ENCODE results near the gene GPR31. TPM values are rescaled to one million over a fixed set of nuclear protein-coding genes. Genes with fewer than 3 reads are reported as not detected.

The GPR31 gene
- polyA plus RNA-seq, 1 of the 3 experiments (the other 2 are of a cell fraction) = not detected

DNA sequence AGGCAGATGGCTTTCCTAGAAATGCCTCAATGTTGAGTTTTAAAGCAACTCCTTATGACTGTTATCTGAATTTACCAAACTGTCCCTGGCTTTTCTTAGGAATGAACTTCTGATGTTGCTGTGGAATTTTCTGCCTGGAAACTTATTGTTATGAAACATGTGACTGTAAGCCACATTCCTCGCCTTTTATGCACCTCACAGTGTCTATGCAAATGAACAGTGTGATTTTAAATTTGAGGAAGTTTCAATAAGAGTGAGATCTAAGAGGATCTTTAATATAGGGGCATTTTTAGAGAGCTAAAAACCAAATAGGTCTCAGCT, 37.2 kb downstream of the GPR31 start:
- POLR2A ChIA-PET = no interaction called here
- no peak overlapping the region for H3K27ac ChIP-seq (ENCODE audit: low read depth in 2 of 2, low read length in 1 of 2)

More for the DNA sequence above, 37.2 kb downstream of the GPR31 start:
- WGBS (ENCODE audit: low lambda C conversion rate) = 26% methylated on average over 1 of the region's 1 CpG
- Histone ChIP-seq H2AFZ (ENCODE audit: low read depth) (no peak overlapping the region), H3K4me2 (no peak overlapping the region), H3K36me3 (replicated peaks in 1 of 2; ENCODE audit: control insufficient read depth in 1 of 2, insufficient read depth in 2 of 2, low read length in 1 of 2) (no peaks in the 10 kb centered on the region), H3K4me1 (ENCODE audit: control insufficient read depth in 1 of 2, insufficient read depth in 2 of 2, low read depth in 1 of 2, low read length in 1 of 2) (no peaks in the 10 kb centered on the region; a peak in 1 of 4 replicates), H3K9me2 (no peaks in the 10 kb centered on the region), H3K9ac (no peak overlapping the region), H3K79me2 (ENCODE audit: insufficient read depth) (no peaks in the 10 kb centered on the region), H3K4me3 (ENCODE audit: low read depth in 2 of 2, low read length in 1 of 2) (no peak overlapping the region), H3F3A (replicated peaks; ENCODE audit: insufficient read depth) (no peaks in the 10 kb centered on the region), H4K20me1 (ENCODE audit: insufficient read depth) (no peaks in the 10 kb centered on the region), H3K27me3 (ENCODE audit: insufficient read depth) (no peaks in the 10 kb centered on the region), H3K9me3 (no peaks in the 10 kb centered on the region)
- no peak for DNase-seq
- CTCF ChIA-PET = no interaction called here
- no peak for TF ChIP-seq MEF2A (IDR thresholded peaks at IDR 0.05; ENCODE audit: borderline replicate concordance, low read depth)
- no peak for TF ChIP-seq MXI1 (IDR thresholded peaks at IDR 0.05; ENCODE audit: low read depth, low read length)
- no peak for TF ChIP-seq TAF1 (IDR thresholded peaks at IDR 0.05; ENCODE audit: borderline replicate concordance, low read depth, low read length)
- no peak for TF ChIP-seq CHD2 (IDR thresholded peaks at IDR 0.05; ENCODE audit: low read length, partially characterized antibody)
- TF ChIP-seq NFIC (IDR thresholded peaks at IDR 0.05; ENCODE audit: borderline replicate concordance) = no peak
- TF ChIP-seq RXRA (IDR thresholded peaks at IDR 0.05; ENCODE audit: borderline replicate concordance, low read depth) = no peak
- TF ChIP-seq RFX5 (IDR thresholded peaks at IDR 0.05; ENCODE audit: low read length) = no peak
- TF ChIP-seq SIN3A (IDR thresholded peaks at IDR 0.05; ENCODE audit: borderline replicate concordance, low read depth, low read length) = no peak
- no peak for TF ChIP-seq YY1 (IDR thresholded peaks at IDR 0.05; ENCODE audit: low read depth)
- no peak for TF ChIP-seq GATA2 (CRISPR knock-in tag; IDR thresholded peaks at IDR 0.05)
- TF ChIP-seq, protein P1, sequence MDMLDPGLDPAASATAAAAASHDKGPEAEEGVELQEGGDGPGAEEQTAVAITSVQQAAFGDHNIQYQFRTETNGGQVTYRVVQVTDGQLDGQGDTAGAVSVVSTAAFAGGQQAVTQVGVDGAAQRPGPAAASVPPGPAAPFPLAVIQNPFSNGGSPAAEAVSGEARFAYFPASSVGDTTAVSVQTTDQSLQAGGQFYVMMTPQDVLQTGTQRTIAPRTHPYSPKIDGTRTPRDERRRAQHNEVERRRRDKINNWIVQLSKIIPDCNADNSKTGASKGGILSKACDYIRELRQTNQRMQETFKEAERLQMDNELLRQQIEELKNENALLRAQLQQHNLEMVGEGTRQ (IDR thresholded peaks at IDR 0.05; ENCODE audit: borderline replicate concordance, low read depth, low read length) = no peak
- TF ChIP-seq, protein P2, sequence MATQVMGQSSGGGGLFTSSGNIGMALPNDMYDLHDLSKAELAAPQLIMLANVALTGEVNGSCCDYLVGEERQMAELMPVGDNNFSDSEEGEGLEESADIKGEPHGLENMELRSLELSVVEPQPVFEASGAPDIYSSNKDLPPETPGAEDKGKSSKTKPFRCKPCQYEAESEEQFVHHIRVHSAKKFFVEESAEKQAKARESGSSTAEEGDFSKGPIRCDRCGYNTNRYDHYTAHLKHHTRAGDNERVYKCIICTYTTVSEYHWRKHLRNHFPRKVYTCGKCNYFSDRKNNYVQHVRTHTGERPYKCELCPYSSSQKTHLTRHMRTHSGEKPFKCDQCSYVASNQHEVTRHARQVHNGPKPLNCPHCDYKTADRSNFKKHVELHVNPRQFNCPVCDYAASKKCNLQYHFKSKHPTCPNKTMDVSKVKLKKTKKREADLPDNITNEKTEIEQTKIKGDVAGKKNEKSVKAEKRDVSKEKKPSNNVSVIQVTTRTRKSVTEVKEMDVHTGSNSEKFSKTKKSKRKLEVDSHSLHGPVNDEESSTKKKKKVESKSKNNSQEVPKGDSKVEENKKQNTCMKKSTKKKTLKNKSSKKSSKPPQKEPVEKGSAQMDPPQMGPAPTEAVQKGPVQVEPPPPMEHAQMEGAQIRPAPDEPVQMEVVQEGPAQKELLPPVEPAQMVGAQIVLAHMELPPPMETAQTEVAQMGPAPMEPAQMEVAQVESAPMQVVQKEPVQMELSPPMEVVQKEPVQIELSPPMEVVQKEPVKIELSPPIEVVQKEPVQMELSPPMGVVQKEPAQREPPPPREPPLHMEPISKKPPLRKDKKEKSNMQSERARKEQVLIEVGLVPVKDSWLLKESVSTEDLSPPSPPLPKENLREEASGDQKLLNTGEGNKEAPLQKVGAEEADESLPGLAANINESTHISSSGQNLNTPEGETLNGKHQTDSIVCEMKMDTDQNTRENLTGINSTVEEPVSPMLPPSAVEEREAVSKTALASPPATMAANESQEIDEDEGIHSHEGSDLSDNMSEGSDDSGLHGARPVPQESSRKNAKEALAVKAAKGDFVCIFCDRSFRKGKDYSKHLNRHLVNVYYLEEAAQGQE (IDR thresholded peaks at IDR 0.05; ENCODE audit: low read depth, low read length) = no peak
- TF ChIP-seq, protein P3, sequence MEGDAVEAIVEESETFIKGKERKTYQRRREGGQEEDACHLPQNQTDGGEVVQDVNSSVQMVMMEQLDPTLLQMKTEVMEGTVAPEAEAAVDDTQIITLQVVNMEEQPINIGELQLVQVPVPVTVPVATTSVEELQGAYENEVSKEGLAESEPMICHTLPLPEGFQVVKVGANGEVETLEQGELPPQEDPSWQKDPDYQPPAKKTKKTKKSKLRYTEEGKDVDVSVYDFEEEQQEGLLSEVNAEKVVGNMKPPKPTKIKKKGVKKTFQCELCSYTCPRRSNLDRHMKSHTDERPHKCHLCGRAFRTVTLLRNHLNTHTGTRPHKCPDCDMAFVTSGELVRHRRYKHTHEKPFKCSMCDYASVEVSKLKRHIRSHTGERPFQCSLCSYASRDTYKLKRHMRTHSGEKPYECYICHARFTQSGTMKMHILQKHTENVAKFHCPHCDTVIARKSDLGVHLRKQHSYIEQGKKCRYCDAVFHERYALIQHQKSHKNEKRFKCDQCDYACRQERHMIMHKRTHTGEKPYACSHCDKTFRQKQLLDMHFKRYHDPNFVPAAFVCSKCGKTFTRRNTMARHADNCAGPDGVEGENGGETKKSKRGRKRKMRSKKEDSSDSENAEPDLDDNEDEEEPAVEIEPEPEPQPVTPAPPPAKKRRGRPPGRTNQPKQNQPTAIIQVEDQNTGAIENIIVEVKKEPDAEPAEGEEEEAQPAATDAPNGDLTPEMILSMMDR (IDR thresholded peaks at IDR 0.05) = no peak
- TF ChIP-seq SMC3 (IDR thresholded peaks at IDR 0.05; ENCODE audit: low read depth, low read length) = no peak
- TF ChIP-seq, protein P4, sequence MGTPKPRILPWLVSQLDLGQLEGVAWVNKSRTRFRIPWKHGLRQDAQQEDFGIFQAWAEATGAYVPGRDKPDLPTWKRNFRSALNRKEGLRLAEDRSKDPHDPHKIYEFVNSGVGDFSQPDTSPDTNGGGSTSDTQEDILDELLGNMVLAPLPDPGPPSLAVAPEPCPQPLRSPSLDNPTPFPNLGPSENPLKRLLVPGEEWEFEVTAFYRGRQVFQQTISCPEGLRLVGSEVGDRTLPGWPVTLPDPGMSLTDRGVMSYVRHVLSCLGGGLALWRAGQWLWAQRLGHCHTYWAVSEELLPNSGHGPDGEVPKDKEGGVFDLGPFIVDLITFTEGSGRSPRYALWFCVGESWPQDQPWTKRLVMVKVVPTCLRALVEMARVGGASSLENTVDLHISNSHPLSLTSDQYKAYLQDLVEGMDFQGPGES (IDR thresholded peaks at IDR 0.05; ENCODE audit: low read depth, low read length) = no peak

Data from SK-N-SH (cell line).